ENCODE results near the gene MAP1B.

The MAP1B gene

GRCh38 chr5:72133212-72133990 lies 26.1 kb downstream of the MAP1B start:
- DNase-seq (ENCODE audit: low read depth) = peak; percentile 43

- peak; percentile 38 for DNase-seq (ENCODE audit: low read depth)
Observed at GRCh38 chr5:72134226-72134899, 27.1 kb downstream of the MAP1B start.

- DNase-seq (ENCODE audit: low read depth) = no peak
Observed at GRCh38 chr5:72137826-72138409, 30.6 kb downstream of the MAP1B start.

GRCh38 chr5:72138943-72139521 lies 31.8 kb downstream of the MAP1B start:
- DNase-seq (ENCODE audit: low read depth) = peak; percentile 93

GRCh38 chr5:72140711-72141110 lies 33.4 kb downstream of the MAP1B start:
- no peak for DNase-seq (ENCODE audit: low read depth)

- DNase-seq (ENCODE audit: low read depth) = peak; percentile 81
Observed at GRCh38 chr5:72141440-72142355, 34.4 kb downstream of the MAP1B start.

- no peak for DNase-seq (ENCODE audit: low read depth)
Observed at GRCh38 chr5:72144762-72145161, 37.5 kb downstream of the MAP1B start.

- DNase-seq (ENCODE audit: low read depth) = no peak
Observed at GRCh38 chr5:72145348-72145747, 38.1 kb downstream of the MAP1B start.

- no peak for DNase-seq (ENCODE audit: low read depth)
Observed at GRCh38 chr5:72146056-72146455, 38.8 kb downstream of the MAP1B start.

- DNase-seq (ENCODE audit: low read depth) = no peak
Observed at GRCh38 chr5:72147569-72147968, 40.3 kb downstream of the MAP1B start.

GRCh38 chr5:72149742-72150141 lies 42.5 kb downstream of the MAP1B start:
- no peak for DNase-seq (ENCODE audit: low read depth)

- no peak for DNase-seq (ENCODE audit: low read depth)
Observed at GRCh38 chr5:72151169-72151568, 43.9 kb downstream of the MAP1B start.

GRCh38 chr5:72151646-72152045 lies 44.4 kb downstream of the MAP1B start:
- no peak for DNase-seq (ENCODE audit: low read depth)

- DNase-seq (ENCODE audit: low read depth) = no peak
Observed at GRCh38 chr5:72152545-72152944, 45.3 kb downstream of the MAP1B start.

- no peak for DNase-seq (ENCODE audit: low read depth)
Observed at GRCh38 chr5:72153551-72153950, 46.3 kb downstream of the MAP1B start.

GRCh38 chr5:72154076-72154756 lies 46.9 kb downstream of the MAP1B start:
- no peak for DNase-seq (ENCODE audit: low read depth)

- DNase-seq (ENCODE audit: low read depth) = peak; percentile 58
Observed at GRCh38 chr5:72156946-72157624, 49.8 kb downstream of the MAP1B start.

- no peak for DNase-seq (ENCODE audit: low read depth)
Observed at GRCh38 chr5:72157625-72157962, 50.3 kb downstream of the MAP1B start.

- DNase-seq (ENCODE audit: low read depth) = no peak
Observed at GRCh38 chr5:72159501-72159911, 52.2 kb downstream of the MAP1B start.

- peak; percentile 87 for DNase-seq (ENCODE audit: low read depth)
Observed at GRCh38 chr5:72160329-72160728, 53.1 kb downstream of the MAP1B start.

- DNase-seq (ENCODE audit: low read depth) = no peak
Observed at GRCh38 chr5:72160959-72161358, 53.7 kb downstream of the MAP1B start.

All from non-pigmented ciliary epithelial cell (primary cell).